AG04449 (cell line): ENCODE results near the gene PPAN.

Experiments used
- CTCF ChIA-PET: fragments of 350-600 bp; formaldehyde crosslinking; extraction: SDS; loops from one replicate; lab custom pipeline; 2021; ENCODE audit warnings: antibody characterized with exemption; lab: Yijun Ruan, JAX
- POLR2A ChIA-PET: fragments of 400-600, 350-600 bp; formaldehyde crosslinking; extraction: SDS; loops from one replicate; lab custom pipeline; 2020; ENCODE audit warnings: antibody characterized with exemption, inconsistent platforms; lab: Yijun Ruan, JAX
- DNase-seq: peaks from one replicate; pipeline ENCODE4 v3.0.0-alpha.2; 2010; ENCODE audit warnings: low read depth, low spot score
- H3K4me3 ChIP-seq: 2 replicates; pipeline ENCODE4 v1.5.1; 2011; ENCODE audit warnings: low read depth, mild to moderate bottlenecking, control low read depth, low read length
- TF ChIP-seq, protein P1 (sequence below): IDR thresholded peaks from one replicate; pipeline ENCODE4 v1.5.1; 2011; ENCODE audit warnings: mild to moderate bottlenecking, moderate library complexity, low read length, control low read depth, inconsistent platforms; ENCODE audit not compliant: insufficient read depth; ENCODE audit errors: missing control alignments

PPAN gene

DNA sequence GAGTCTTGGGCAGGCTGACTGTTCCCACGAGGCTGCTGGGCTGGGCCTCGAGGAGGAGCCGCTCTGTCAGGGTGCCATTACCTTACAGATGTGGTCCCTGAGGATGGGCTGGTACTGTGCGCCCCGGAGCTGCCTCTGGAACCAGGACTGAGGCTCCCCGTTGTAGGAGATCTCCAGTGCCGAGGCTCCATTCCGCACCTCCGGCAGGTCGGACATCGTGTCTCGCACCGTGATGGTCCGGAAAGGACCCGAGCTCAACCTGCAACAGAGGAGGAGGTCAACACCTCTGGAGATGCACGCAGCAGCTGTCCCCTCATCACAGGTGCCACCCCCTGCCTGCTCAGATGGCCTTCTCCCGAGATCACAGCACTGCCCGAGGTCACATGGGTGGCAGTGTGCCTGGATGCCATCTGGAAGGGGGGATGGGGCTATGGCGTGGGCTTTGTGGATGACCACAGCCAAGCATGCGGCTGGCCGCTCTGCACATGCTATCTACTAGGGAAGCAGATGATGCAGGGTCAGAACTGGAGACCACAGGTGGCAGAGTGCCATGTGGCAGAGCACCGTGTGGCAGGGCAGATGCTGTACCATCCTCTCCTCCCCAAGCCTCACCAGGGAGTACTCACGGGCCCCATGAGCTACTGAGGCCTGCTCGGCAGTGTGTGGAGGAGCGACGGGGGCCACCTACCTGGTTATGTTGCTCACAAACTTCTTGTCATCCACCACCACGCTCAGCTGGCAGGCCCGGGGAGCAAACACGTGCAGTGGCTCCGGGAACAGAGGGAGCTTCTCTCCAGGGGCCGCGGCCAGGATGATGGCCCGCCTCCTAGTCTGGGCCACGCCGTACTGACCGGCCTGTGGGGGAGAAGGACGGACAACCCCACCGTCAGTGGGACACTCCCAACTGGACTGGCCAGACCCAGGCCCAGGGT is 31.9 kb downstream of the PPAN start:
- CTCF ChIA-PET: interaction anchor here (1.2 kb wide), 1 partner anchor 112 kb away, joined by 3 read pairs; no protein-coding TSS in a partner anchor
- TF ChIP-seq, protein P1, sequence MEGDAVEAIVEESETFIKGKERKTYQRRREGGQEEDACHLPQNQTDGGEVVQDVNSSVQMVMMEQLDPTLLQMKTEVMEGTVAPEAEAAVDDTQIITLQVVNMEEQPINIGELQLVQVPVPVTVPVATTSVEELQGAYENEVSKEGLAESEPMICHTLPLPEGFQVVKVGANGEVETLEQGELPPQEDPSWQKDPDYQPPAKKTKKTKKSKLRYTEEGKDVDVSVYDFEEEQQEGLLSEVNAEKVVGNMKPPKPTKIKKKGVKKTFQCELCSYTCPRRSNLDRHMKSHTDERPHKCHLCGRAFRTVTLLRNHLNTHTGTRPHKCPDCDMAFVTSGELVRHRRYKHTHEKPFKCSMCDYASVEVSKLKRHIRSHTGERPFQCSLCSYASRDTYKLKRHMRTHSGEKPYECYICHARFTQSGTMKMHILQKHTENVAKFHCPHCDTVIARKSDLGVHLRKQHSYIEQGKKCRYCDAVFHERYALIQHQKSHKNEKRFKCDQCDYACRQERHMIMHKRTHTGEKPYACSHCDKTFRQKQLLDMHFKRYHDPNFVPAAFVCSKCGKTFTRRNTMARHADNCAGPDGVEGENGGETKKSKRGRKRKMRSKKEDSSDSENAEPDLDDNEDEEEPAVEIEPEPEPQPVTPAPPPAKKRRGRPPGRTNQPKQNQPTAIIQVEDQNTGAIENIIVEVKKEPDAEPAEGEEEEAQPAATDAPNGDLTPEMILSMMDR: no peak
- no peak overlapping the region for H3K4me3 ChIP-seq
- POLR2A ChIA-PET: no interaction called here
- DNase-seq: no peak

DNA sequence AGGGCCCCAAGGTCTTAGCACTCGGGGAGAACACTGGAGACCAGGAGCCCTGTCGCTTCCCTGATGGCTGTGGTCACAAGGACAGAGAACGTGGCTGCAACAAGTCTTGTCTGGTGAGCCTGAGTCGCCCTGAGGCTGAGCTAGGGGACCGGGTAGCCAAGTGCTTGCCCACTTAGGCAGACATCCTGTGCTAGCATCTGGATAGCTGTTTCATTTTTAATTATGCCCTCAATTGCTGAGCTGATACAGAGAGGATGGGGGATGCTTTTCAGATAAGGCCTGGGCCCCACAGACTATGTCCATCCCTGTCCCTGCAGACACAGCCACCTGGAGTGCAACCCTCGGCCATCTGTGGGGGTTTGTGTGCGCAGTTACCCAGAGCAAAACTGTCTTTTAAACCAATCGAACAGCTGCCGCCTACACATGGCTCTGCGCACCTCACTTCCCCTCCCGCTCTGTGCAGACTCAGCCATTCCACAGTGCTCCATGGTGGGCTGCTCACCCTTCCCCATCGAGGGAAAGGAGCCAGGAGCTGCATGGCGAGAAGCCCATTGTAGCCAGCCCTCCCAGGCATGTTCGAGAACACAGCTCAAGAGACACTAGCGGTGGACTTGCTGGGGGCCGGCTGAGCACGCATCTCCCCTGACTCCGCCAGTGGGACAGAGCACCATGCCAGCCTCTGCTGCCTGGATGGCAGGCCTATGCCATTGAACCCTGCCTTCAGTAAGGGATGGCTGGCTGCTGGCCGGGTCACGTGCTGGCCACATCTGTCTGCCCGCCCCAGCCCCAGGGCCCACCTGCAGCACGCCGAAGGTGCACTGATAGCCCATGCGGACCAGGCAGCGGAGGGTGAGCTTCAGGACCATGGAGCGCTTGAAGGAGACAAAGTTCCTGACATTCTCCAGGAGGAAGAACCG is 33.0 kb downstream of the PPAN start:
- ChIA-PET POLR2A (no interaction called here), CTCF (interaction anchor here (0.8 to 1.2 kb wide), 3 partner anchors 24 to 111 kb away, joined by 3 read pairs; no protein-coding TSS in a partner anchor)
- H3K4me3 ChIP-seq: no peak overlapping the region
- no peak for DNase-seq
- TF ChIP-seq, protein P1: no peak

DNA sequence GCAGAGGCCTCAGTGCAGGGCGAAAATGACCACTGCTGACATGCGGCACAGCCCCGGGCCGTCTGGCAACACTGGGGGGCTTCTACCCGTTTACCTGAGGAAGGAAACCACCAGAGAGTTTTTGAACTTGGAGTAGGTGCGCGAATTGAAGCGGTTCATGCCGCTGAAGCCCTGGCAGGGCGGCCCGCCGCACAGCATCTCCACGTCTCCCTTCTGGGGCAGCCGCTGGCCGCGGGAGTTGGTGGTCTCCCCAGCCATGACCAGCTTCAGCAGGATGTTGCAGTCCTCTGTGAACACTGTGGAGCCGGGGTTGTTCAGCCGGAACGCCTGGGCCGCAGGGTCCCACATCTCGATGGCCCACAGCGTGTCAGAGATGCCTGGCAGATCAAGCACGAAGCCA is 33.8 kb downstream of the PPAN start:
- no peak for DNase-seq
- H3K4me3 ChIP-seq: no peak overlapping the region
- TF ChIP-seq, protein P1: no peak
- ChIA-PET POLR2A (no interaction called here), CTCF (interaction anchor here (1.0 to 1.4 kb wide), 2 partner anchors 110 to 140 kb away, joined by 3 read pairs; no protein-coding TSS in a partner anchor)

DNA sequence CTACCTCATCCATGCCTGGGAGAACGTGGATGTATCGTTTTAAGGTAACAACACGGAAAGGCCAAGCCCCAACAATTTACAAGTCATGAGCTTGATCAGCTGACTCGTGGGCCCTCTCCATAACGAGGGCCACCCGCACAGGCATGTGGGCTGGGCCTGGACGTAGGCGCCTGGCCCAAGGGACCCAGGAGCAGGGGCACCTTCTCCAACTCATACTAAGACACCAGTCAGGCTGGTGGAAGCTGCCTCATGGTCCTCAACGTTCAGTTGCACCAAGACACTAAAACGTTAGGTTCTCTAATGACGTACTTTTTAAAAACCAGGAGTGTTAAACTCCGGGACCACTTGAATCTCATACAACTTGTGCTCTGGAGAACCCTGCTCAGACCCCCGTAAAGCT is 35.3 kb downstream of the PPAN start:
- POLR2A ChIA-PET: no interaction called here
- DNase-seq: no peak
- TF ChIP-seq, protein P1: no peak
- no peak overlapping the region for H3K4me3 ChIP-seq
- CTCF ChIA-PET: interaction anchor here (1.1 to 1.4 kb wide), 3 partner anchors 21 to 141 kb away, joined by 3 to 4 read pairs (median 3); no protein-coding TSS in a partner anchor

DNA sequence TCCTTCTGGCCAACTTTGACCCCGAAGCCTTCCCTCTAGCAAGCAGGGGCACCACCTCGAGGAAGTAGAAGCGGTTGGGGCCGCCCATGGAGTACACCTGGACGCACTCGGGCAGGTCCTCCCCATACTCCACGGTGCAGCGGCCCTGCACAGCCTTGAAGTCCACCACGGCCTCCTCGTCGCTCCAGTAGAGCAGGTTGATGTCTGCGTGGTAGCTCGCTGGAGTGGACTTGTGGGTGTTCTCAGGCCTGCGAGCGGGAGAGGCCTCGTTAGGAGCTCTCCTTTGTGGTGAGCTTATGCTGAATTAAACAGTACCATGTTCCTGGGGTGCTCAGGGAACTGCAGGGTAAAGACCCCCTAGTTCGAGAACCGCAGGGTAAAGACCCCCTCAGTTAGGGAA is 35.8 kb downstream of the PPAN start:
- no peak for DNase-seq
- ChIA-PET POLR2A (no interaction called here), CTCF (interaction anchor here (1.1 to 1.3 kb wide), 2 partner anchors 21 to 108 kb away, joined by 3 to 4 read pairs; no protein-coding TSS in a partner anchor)
- H3K4me3 ChIP-seq: no peak overlapping the region
- TF ChIP-seq, protein P1: no peak
